Activated T-helper 17 cell treated with anti-CD3 and anti-CD28 coated beads, Interleukin-2, amount 50 U/mL, for 72 hours (primary cell): ENCODE data around the gene GIT2. TPM values are rescaled to one million over a fixed set of nuclear protein-coding genes. Genes with fewer than 3 reads are reported as not detected.

Experiments
- total RNA-seq, 2 donors: library from RNA; stranded (reverse); gene quantifications; one replicate each; pipeline ENCODE4 v1.2.3, GENCODE V29; 2022

GIT2 gene
- total RNA-seq, 2 donors from 2014 or later: 70.8 to 75.2 TPM

Other genes with a start within 250 kb of the GIT2 start
- not detected for gene TRPV4, start 163.0 kb downstream of the GIT2 start, total RNA-seq
- 10 to 100 TPM; 25.7 to 26.4 TPM for gene GLTP, start 115.8 kb downstream of the GIT2 start, total RNA-seq
- 10 to 100 TPM in 1 of 2 donors, 1 to 10 TPM in 1; 9.8 to 20.2 TPM for gene TCHP, start 96.1 kb downstream of the GIT2 start, total RNA-seq
- gene ANKRD13A, start 3.1 kb upstream of the GIT2 start, total RNA-seq: 10 to 100 TPM; 61.4 to 68.5 TPM
- 10 to 100 TPM in 1 of 2 donors, 1 to 10 TPM in 1; 9.9 to 16.3 TPM for gene C12orf76, start 52.2 kb upstream of the GIT2 start, total RNA-seq
- gene IFT81, start 128.0 kb upstream of the GIT2 start, total RNA-seq: 1 to 10 TPM; 2.4 to 3.4 TPM